Activated T-cell treated with anti-CD3 and anti-CD28 coated beads, Interleukin-2, amount 50 U/mL, for 24 hours (primary cell): ENCODE data around the gene HSPA1A.
"Not testable (repeated sequence)": the region's sequence is repeated elsewhere in the genome, so short reads cannot be mapped to it uniquely, and the experiment has no call there.

ENCODE experiments used
- DNase-seq: peaks from one replicate; pipeline ENCODE4 v3.0.0-alpha.2; 2020
- H3K27ac Mint-ChIP-seq: 2 replicates; pipeline ENCODE4 v1.8.0; 2020; ENCODE audit warnings: mild to moderate bottlenecking, mixed read lengths
- H3K27me3 Mint-ChIP-seq: 2 replicates; pipeline ENCODE4 v1.8.0; 2020; ENCODE audit warnings: mixed read lengths
- H3K36me3 Mint-ChIP-seq: 2 replicates; pipeline ENCODE4 v1.8.0; 2020; ENCODE audit warnings: low read depth, mixed read lengths
- H3K4me1 Mint-ChIP-seq: 2 replicates; pipeline ENCODE4 v1.8.0; 2020; ENCODE audit warnings: low read depth, mixed read lengths
- H3K4me3 Mint-ChIP-seq: 2 replicates; pipeline ENCODE4 v1.8.0; 2020; ENCODE audit warnings: mild to moderate bottlenecking, moderate library complexity, mixed read lengths
- H3K9me3 Mint-ChIP-seq: 2 replicates; pipeline ENCODE4 v1.8.0; 2020; ENCODE audit warnings: mixed read lengths

The HSPA1A gene

GRCh38 chr6:31831350-31832215, 16.2 kb downstream of the HSPA1A start:
- peaks cover 53% of the 10 kb centered on the region for H3K36me3 Mint-ChIP-seq
- H3K27me3 Mint-ChIP-seq, result no peaks in the 10 kb centered on the region
- DNase-seq, result no peak
- no peaks in the 10 kb centered on the region for H3K9me3 Mint-ChIP-seq
- H3K4me1 Mint-ChIP-seq, result peaks cover 31% of the 10 kb centered on the region
- peak overlapping the region; percentile 88 for H3K4me3 Mint-ChIP-seq
- H3K27ac Mint-ChIP-seq, result peak overlapping the region; percentile 89

DNA sequence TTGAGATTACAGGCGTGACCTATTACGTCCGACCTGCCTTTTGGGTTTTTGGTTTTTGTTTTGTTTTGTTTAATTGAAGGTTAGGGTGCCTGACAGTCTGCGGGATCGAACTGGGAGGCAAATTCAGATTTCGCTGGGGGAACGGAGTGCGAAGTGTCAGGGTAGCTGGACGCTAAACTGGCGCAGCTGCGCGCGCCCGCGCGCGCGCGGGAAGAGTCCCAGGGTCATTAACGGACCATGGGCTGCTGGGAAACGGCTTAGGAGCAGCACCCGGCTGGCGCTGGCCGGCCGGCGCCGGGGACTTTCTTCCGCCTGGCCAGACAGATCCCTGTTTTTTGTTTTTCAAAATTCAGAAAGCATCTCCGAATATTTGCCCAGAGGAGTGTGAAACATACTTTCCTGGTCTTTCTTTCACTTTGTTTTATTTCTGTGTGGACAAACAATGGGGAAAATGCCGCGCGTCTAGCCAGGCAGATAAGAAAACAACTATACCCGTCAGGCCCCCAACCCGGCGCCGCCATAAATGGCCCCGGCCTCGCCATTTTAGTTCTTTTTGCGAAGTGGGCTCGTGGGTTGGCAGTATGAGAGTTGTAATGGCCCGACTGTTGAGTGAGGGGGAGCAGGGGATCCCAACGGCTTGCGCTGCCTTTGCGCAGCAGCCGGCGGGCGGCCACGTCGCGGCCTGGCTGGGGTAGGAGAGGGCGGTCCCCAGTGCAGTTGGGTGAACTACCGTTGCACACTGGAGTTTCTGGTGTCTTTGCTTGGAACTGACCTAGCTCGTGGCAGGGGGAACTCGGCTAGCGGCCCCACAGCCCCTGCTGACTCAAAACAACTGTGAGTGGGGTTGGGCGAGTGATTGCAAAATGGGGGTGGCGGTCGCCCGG, 19.3 kb downstream of the HSPA1A start:
- Mint-ChIP-seq H3K9me3 (no peaks in the 10 kb centered on the region), H3K4me3 (peak overlapping the region; percentile 99), H3K27me3 (no peaks in the 10 kb centered on the region), H3K36me3 (peaks cover 77% of the 10 kb centered on the region), H3K27ac (peak overlapping the region; percentile 98), H3K4me1 (peaks cover 37% of the 10 kb centered on the region)
- peak; percentile 90 for DNase-seq

DNA sequence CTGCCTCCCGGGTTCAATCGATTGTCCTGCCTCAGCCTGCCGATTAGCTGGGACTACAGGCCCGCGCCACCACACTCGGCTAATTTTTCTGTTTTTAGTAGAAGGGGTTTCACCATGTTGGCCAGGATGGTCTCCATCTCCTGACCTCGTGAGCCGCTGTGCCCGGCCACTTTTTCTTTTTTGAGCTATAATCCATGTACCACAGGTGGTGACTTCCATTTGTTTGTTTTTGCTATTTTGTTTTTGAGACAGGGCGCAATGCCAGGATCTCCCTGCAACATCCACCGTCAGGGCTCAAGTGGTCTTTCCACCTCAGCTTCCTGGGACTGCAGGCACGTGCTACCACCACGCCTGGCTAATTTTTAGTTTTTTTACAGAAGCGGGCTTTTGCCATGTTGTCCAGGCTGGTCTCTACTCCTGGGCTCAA, 20.7 kb downstream of the HSPA1A start:
- Mint-ChIP-seq H3K36me3 (peaks cover 78% of the 10 kb centered on the region), H3K27ac (peak overlapping the region; percentile 98), H3K9me3 (no peaks in the 10 kb centered on the region), H3K27me3 (no peaks in the 10 kb centered on the region), H3K4me1 (peaks cover 37% of the 10 kb centered on the region), H3K4me3 (peak overlapping the region; percentile 99)
- DNase-seq, result no peak

DNA sequence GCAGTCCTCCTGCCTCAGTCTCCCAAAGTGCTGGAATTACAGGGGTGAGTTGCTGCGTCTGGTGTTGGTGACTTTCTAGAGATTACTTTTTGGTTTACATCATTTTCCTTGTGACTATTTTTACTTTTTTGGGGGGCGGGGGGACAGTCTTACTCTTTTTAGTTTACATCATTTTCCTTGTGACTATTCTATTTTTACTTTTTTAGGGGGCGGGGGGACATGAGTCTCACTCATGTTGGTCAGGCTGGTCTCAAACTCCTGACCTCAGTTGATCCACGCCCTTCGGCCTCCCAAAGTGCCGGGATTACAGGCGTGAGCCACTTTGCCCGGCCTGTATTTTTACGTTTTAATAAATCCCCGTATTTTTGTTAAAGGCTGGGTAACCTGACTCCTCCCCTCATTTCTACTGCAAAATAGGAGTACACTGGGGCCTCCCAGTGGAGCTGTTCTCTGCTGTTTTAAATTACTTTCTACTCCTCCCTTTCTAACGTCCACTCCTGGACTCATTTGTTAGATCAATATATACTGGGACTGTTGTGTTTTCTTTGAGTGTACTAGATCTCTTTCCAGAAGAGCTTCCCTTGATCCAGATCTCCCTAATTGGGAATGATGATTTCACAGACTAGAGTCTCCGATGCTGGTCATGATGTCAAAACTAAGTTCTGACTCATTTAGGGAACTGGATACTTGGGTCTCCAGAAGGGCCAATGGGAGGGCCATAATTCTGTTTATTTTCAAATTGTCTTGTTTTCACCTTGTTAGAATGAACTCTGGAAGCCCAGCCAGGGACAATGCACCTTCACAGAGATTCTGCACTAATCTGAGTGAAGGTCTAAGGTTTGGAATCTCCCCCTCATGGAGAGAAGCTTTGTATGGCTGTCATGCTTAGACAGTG, 21.4 kb downstream of the HSPA1A start:
- Mint-ChIP-seq H3K27me3 (no peaks in the 10 kb centered on the region), H3K4me1 (peaks cover 31% of the 10 kb centered on the region), H3K36me3 (peaks cover 76% of the 10 kb centered on the region), H3K4me3 (peak overlapping the region; percentile 99), H3K27ac (peak overlapping the region; percentile 98), H3K9me3 (no peaks in the 10 kb centered on the region)
- DNase-seq, result no peak

DNA sequence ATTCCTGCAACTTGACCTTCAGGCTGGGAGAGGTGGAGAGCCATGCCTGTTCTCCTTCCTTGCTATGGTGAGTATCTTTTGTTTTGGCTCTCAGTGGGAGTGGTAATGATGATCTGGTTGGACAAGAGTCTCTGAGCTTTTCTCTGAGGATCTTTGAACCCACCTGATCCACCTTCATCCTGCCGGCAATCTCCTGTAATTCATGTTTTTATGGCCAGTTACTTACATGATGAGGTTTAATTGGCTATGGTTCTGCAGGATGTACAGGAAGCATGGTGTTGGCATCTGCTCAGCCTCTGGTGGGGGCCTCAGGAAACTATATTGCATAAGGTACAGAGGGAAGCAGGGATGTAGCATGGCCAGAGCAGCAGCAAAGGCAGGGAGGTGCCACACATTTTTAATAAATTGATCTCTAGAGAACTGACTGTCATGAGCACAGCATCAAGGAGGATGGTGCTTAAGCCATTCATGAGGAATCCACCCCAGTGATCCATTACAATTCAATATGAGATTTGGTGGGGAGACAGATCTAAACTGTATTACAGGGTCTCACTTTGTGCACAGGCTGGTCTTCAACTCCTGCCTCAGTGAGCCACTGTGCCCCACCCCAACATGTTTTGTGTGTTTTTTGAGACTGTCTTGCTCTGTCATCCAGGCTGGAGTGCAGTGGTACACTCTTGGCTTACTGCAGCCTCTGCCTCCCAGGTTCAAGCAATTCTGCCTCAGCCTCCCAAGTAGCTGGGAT, 22.2 kb downstream of the HSPA1A start:
- peak overlapping the region; percentile 99 for H3K4me3 Mint-ChIP-seq
- H3K9me3 Mint-ChIP-seq, result no peaks in the 10 kb centered on the region
- DNase-seq, result no peak
- peaks cover 29% of the 10 kb centered on the region for H3K4me1 Mint-ChIP-seq
- H3K36me3 Mint-ChIP-seq, result peaks cover 79% of the 10 kb centered on the region
- H3K27me3 Mint-ChIP-seq, result no peaks in the 10 kb centered on the region
- H3K27ac Mint-ChIP-seq, result peak overlapping the region; percentile 98

GRCh38 chr6:31838114-31838553, 22.8 kb downstream of the HSPA1A start:
- peaks cover 26% of the 10 kb centered on the region for H3K4me1 Mint-ChIP-seq
- H3K9me3 Mint-ChIP-seq, DNase-seq, H3K27me3 Mint-ChIP-seq: not testable (repeated sequence)
- H3K36me3 Mint-ChIP-seq, result peaks cover 80% of the 10 kb centered on the region
- peak overlapping the region; percentile 99 for H3K4me3 Mint-ChIP-seq
- H3K27ac Mint-ChIP-seq, result peak overlapping the region; percentile 98

- Mint-ChIP-seq H3K4me3 (peak overlapping the region; percentile 99), H3K9me3 (no peaks in the 10 kb centered on the region), H3K4me1 (peaks cover 25% of the 10 kb centered on the region), H3K27ac (peak overlapping the region; percentile 98), H3K36me3 (peaks cover 80% of the 10 kb centered on the region), H3K27me3 (no peaks in the 10 kb centered on the region)
- no peak for DNase-seq
These were observed 23.6 kb downstream of the HSPA1A start for GRCh38 chr6:31838968-31839367.

GRCh38 chr6:31839779-31840126, 24.4 kb downstream of the HSPA1A start:
- Mint-ChIP-seq H3K27ac (peak overlapping the region; percentile 98), H3K4me1 (peaks cover 22% of the 10 kb centered on the region), H3K36me3 (peaks cover 75% of the 10 kb centered on the region), H3K4me3 (peak overlapping the region; percentile 99)
- not testable (repeated sequence) for H3K9me3 Mint-ChIP-seq, DNase-seq, H3K27me3 Mint-ChIP-seq

DNA sequence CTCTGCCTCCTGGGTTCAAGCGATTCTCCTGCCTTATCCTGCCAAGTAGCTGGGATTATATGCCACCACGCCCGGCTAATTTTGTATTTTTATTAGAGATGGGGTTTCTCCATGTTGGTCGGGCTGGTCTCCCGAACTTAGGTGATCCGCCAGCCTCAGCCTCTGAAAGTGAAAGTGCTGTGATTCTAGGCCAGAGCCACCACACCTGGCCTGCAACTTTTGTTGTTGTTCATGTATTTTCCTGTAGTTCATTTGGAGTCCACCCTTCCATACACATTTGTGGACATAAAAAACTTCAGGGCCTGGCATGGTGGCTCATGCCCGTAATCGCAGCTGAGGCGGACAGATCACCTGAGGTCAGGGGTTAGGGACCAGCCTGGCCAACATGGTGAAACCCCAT, 26.7 kb downstream of the HSPA1A start:
- Mint-ChIP-seq H3K9me3 (no peaks in the 10 kb centered on the region), H3K27ac (peak overlapping the region; percentile 98), H3K27me3 (no peaks in the 10 kb centered on the region), H3K36me3 (peaks cover 52% of the 10 kb centered on the region), H3K4me1 (peaks cover 18% of the 10 kb centered on the region), H3K4me3 (no peak overlapping the region)
- no peak for DNase-seq

DNA sequence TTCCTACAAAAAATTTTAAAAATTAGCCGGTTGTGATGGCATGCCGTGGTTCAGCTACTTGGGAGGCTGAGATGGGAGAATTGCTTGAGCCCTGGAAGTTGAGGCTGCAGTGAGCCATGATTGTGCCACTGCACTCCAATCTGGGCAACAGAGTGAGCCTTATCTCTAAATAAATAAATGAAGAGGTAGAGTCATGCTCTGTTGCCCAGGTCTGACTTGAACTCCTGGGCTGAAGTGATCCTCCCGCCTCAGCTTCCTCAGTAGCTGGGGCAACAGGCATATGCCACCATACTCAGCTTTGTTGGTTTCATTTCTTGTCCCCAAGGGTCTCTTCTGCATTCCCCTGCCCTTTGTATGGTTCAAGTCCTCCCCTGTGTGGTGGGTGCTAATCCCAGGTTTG, 29.2 kb downstream of the HSPA1A start:
- Mint-ChIP-seq H3K27ac (peak overlapping the region; percentile 29), H3K4me1 (peaks cover 5% of the 10 kb centered on the region), H3K36me3 (peaks cover 27% of the 10 kb centered on the region), H3K27me3 (no peaks in the 10 kb centered on the region), H3K9me3 (no peaks in the 10 kb centered on the region), H3K4me3 (no peak overlapping the region)
- DNase-seq, result no peak

- Mint-ChIP-seq H3K4me3 (no peak overlapping the region), H3K27me3 (no peaks in the 10 kb centered on the region), H3K36me3 (peaks cover 4% of the 10 kb centered on the region)
These were observed 32.1 kb downstream of the HSPA1A start for GRCh38 chr6:31847276-31847978.

GRCh38 chr6:31850765-31851484, 35.6 kb downstream of the HSPA1A start:
- peak overlapping the region; percentile 20 for H3K27ac Mint-ChIP-seq
- H3K4me3 Mint-ChIP-seq, result no peak overlapping the region
- no peaks in the 10 kb centered on the region for H3K9me3 Mint-ChIP-seq
- no peaks in the 10 kb centered on the region for H3K27me3 Mint-ChIP-seq
- peaks cover 6% of the 10 kb centered on the region for H3K36me3 Mint-ChIP-seq
- H3K4me1 Mint-ChIP-seq, result no peaks in the 10 kb centered on the region
- DNase-seq, result no peak

More at GRCh38 chr6:31847276-31847978, 32.1 kb downstream of the HSPA1A start:
- H3K27ac Mint-ChIP-seq, result no peak overlapping the region
- no peaks in the 10 kb centered on the region for H3K9me3 Mint-ChIP-seq
- DNase-seq, result no peak
- no peaks in the 10 kb centered on the region for H3K4me1 Mint-ChIP-seq

DNA sequence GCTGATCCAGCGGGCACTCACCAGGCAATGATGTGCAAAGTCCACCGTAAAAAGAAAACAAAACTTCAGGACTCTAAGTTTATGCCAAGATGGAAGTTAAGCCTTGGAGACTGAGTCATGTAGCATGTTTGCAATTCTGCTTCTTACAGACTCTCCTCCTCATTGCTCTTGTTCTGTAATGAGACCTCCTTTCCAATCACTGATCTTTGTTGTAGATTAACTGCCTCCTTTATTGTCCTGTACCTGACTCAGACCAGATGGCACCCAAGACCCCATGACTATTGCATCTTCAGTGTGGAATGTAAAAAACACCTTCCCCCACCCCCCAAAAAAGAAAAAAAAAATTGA, 36.1 kb downstream of the HSPA1A start:
- Mint-ChIP-seq H3K9me3 (no peaks in the 10 kb centered on the region), H3K4me3 (no peak overlapping the region), H3K27me3 (no peaks in the 10 kb centered on the region), H3K4me1 (no peaks in the 10 kb centered on the region), H3K36me3 (peaks cover 6% of the 10 kb centered on the region), H3K27ac (peak overlapping the region; percentile 20)
- DNase-seq, result no peak
